ENCODE results near the gene PRKAG1. TPM values are rescaled to one million over a fixed set of nuclear protein-coding genes. Genes with fewer than 3 reads are reported as not detected.

Gene PRKAG1
- polyA plus RNA-seq, 1 experiment, result 94.1 TPM

- TF ChIP-seq CTCF (IDR thresholded peaks at IDR 0.05; ENCODE audit: insufficient read depth, low read depth, low read length), result peak; percentile 41
- ChIA-PET POLR2A (no interaction called here), CTCF (interaction anchor here (0.8 to 3.1 kb wide), 8 partner anchors 9 to 162 kb away, joined by 3 to 16 read pairs (median 4); no protein-coding TSS in a partner anchor)
- no peaks in the 10 kb centered on the region for H3K27me3 ChIP-seq (ENCODE audit: control insufficient read depth, insufficient read depth, low read length)
- no peak overlapping the region for H3K4me3 ChIP-seq (ENCODE audit: low read depth, low read length)
- no peak for DNase-seq (ENCODE audit: low read depth)
- peaks cover 4% of the 10 kb centered on the region; the same call in 1 of the 2 replicates for H3K36me3 ChIP-seq (ENCODE audit: control insufficient read depth, insufficient read depth, low read length)
Observed at GRCh38 chr12:49014547-49014946, 4.0 kb downstream of the PRKAG1 start.

GRCh38 chr12:49013428-49013827 is 5.1 kb downstream of the PRKAG1 start:
- Histone ChIP-seq H3K27me3 (ENCODE audit: control insufficient read depth, insufficient read depth, low read length) (no peaks in the 10 kb centered on the region), H3K36me3 (ENCODE audit: control insufficient read depth, insufficient read depth, low read length) (peaks cover 4% of the 10 kb centered on the region; the same call in 1 of the 2 replicates), H3K4me3 (ENCODE audit: low read depth, low read length) (no peak overlapping the region)
- TF ChIP-seq CTCF (IDR thresholded peaks at IDR 0.05; ENCODE audit: insufficient read depth, low read depth, low read length), result no peak
- POLR2A ChIA-PET, result no interaction called here
- CTCF ChIA-PET, result interaction anchor here (0.7 to 3.1 kb wide), 5 partner anchors 10 to 25 kb away, joined by 3 to 16 read pairs (median 8); no protein-coding TSS in a partner anchor
- no peak for DNase-seq (ENCODE audit: low read depth)

GRCh38 chr12:49012739-49013138 is 5.8 kb downstream of the PRKAG1 start:
- ChIA-PET POLR2A (no interaction called here), CTCF (interaction anchor here (1.1 to 2.8 kb wide), 4 partner anchors 10 to 21 kb away, joined by 3 to 14 read pairs (median 7); no protein-coding TSS in a partner anchor)
- no peak overlapping the region for H3K4me3 ChIP-seq (ENCODE audit: low read depth, low read length)
- H3K36me3 ChIP-seq (ENCODE audit: control insufficient read depth, insufficient read depth, low read length), result peaks cover 4% of the 10 kb centered on the region; the same call in 1 of the 2 replicates
- no peaks in the 10 kb centered on the region for H3K27me3 ChIP-seq (ENCODE audit: control insufficient read depth, insufficient read depth, low read length)
- no peak for DNase-seq (ENCODE audit: low read depth)
- TF ChIP-seq CTCF (IDR thresholded peaks at IDR 0.05; ENCODE audit: insufficient read depth, low read depth, low read length), result no peak

GRCh38 chr12:49010092-49010668 is 8.4 kb downstream of the PRKAG1 start:
- peaks cover 7% of the 10 kb centered on the region for H3K36me3 ChIP-seq (ENCODE audit: control insufficient read depth, insufficient read depth, low read length)
- DNase-seq (ENCODE audit: low read depth), result no peak
- no peaks in the 10 kb centered on the region for H3K27me3 ChIP-seq (ENCODE audit: control insufficient read depth, insufficient read depth, low read length)
- POLR2A ChIA-PET, result no interaction called here
- no peak overlapping the region for H3K4me3 ChIP-seq (ENCODE audit: low read depth, low read length)
- no peak for TF ChIP-seq CTCF (IDR thresholded peaks at IDR 0.05; ENCODE audit: insufficient read depth, low read depth, low read length)
- CTCF ChIA-PET, result interaction anchor here (1.2 to 1.8 kb wide), 2 partner anchors 13 to 22 kb away, joined by 3 to 10 read pairs; no protein-coding TSS in a partner anchor

- Histone ChIP-seq H3K27me3 (ENCODE audit: control insufficient read depth, insufficient read depth, low read length) (no peaks in the 10 kb centered on the region), H3K4me3 (ENCODE audit: low read depth, low read length) (no peak overlapping the region), H3K36me3 (ENCODE audit: control insufficient read depth, insufficient read depth, low read length) (peaks cover 13% of the 10 kb centered on the region)
- no peak for DNase-seq (ENCODE audit: low read depth)
- ChIA-PET POLR2A (no interaction called here), CTCF (interaction anchor here (0.6 to 2.1 kb wide), 5 partner anchors 9 to 99 kb away, joined by 3 to 8 read pairs (median 5); no protein-coding TSS in a partner anchor)
- no peak for TF ChIP-seq CTCF (IDR thresholded peaks at IDR 0.05; ENCODE audit: insufficient read depth, low read depth, low read length)
Observed at GRCh38 chr12:49008943-49009342, 9.6 kb downstream of the PRKAG1 start.
